C4-2B (cell line): ENCODE results near the gene SERPINB1.

Experiments used
- CTCF ChIP-seq: fragments of 450-650 bp; conservative IDR thresholded peaks from 2 replicates; pipeline ENCODE4 v1.5.1; 2017; ENCODE audit warnings: mild to moderate bottlenecking
- ZFX ChIP-seq: fragments of 450-650 bp; IDR thresholded peaks from 2 replicates; pipeline ENCODE4 v1.6.1; 2017

GRCh38 chr6:2795162-2795561 lies 46.5 kb downstream of the SERPINB1 start:
- TF ChIP-seq ZFX (no peak), CTCF (no peak)
